AG04449 (cell line): ENCODE results near the gene MAN1A1.

Source experiments
- CTCF ChIA-PET: fragments of 350-600 bp; formaldehyde crosslinking; extraction: SDS; loops from one replicate; lab custom pipeline; 2021; ENCODE audit warnings: antibody characterized with exemption; lab: Yijun Ruan, JAX
- POLR2A ChIA-PET: fragments of 400-600, 350-600 bp; formaldehyde crosslinking; extraction: SDS; loops from one replicate; lab custom pipeline; 2020; ENCODE audit warnings: antibody characterized with exemption, inconsistent platforms; lab: Yijun Ruan, JAX
- DNase-seq: peaks from one replicate; pipeline ENCODE4 v3.0.0-alpha.2; 2010; ENCODE audit warnings: low read depth, low spot score
- H3K4me3 ChIP-seq: 2 replicates; pipeline ENCODE4 v1.5.1; 2011; ENCODE audit warnings: low read depth, mild to moderate bottlenecking, control low read depth, low read length
- CTCF ChIP-seq: IDR thresholded peaks from one replicate; pipeline ENCODE4 v1.5.1; 2011; ENCODE audit warnings: mild to moderate bottlenecking, moderate library complexity, low read length, control low read depth, inconsistent platforms; ENCODE audit not compliant: insufficient read depth; ENCODE audit errors: missing control alignments

MAN1A1 gene

DNA sequence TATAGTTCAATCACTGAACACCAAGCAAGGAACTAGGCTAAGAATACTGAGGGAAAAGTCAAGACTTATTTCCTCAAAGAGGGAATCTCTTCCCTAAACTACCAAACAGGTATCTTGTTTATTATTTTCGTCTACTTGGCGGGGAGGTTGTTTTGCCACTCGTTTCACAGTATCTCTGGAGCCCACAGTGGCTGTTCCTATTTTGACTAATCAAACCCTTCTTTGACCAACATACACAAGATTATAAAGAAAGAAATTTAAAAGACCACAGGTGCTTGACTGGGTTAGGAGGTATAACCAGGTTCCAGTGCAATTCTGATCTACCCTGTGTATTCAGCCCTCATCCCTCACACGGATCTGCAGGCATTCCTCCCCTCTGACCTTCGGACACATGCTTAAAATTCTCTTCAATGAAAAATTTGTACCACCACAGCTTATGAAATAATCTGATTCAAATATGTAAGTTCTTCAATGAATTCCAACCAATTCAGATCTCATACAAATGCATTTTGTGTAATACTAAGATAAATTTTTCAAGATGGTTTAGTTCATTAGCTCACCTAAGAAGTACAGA is 5.9 kb downstream of the MAN1A1 start:
- no peak overlapping the region for H3K4me3 ChIP-seq
- DNase-seq, result no peak
- POLR2A ChIA-PET, result no interaction called here
- TF ChIP-seq CTCF, result no peak
- CTCF ChIA-PET, result interaction anchor here (0.7 to 2.3 kb wide), 3 partner anchors 8 to 214 kb away, joined by 3 to 21 read pairs (median 4); no protein-coding TSS in a partner anchor

GRCh38 chr6:119343167-119343566 is 6.4 kb downstream of the MAN1A1 start:
- H3K4me3 ChIP-seq, result no peak overlapping the region
- POLR2A ChIA-PET, result no interaction called here
- DNase-seq, result no peak
- no peak for TF ChIP-seq CTCF
- CTCF ChIA-PET, result interaction anchor here (2.3 kb wide), 1 partner anchor 194 kb away, joined by 21 read pairs; no protein-coding TSS in a partner anchor

- DNase-seq, result no peak
- TF ChIP-seq CTCF, result no peak
- CTCF ChIA-PET, result interaction anchor here (1.0 to 2.3 kb wide), 2 partner anchors 8 to 193 kb away, joined by 3 to 21 read pairs; no protein-coding TSS in a partner anchor
- POLR2A ChIA-PET, result no interaction called here
- no peak overlapping the region for H3K4me3 ChIP-seq
Measured at GRCh38 chr6:119342430-119342829, 7.1 kb downstream of the MAN1A1 start.

- CTCF ChIA-PET, result interaction anchor here (0.8 to 0.9 kb wide), 2 partner anchors 193 to 211 kb away, joined by 3 to 4 read pairs; no protein-coding TSS in a partner anchor
- TF ChIP-seq CTCF, result no peak
- no peak for DNase-seq
- POLR2A ChIA-PET, result no interaction called here
- H3K4me3 ChIP-seq, result no peak overlapping the region
Measured at GRCh38 chr6:119340796-119341487, 8.6 kb downstream of the MAN1A1 start.

GRCh38 chr6:119339941-119340456 is 9.6 kb downstream of the MAN1A1 start:
- no peak for DNase-seq
- no peak for TF ChIP-seq CTCF
- ChIA-PET POLR2A (no interaction called here), CTCF (interaction anchor here (0.8 kb wide), 1 partner anchor 192 kb away, joined by 3 read pairs; no protein-coding TSS in a partner anchor)
- H3K4me3 ChIP-seq, result no peak overlapping the region

DNA sequence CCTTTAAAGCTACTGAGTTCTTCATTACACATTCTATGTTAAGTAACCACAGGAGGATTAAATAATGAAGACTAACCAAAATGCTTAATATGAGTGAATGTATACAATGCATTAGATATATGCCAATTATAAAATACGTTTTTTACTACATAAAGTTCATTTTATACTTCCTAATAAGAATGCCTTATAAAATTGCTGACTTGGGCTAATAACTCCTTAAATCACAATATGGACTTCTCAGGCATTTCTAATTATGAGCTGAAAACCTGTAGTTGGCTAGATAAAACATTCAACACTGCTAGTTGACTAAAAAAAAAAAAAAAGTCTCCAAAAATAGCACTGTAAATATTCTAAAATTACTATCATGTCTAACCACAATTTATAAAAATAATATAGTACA is 11.8 kb downstream of the MAN1A1 start:
- ChIA-PET POLR2A (no interaction called here), CTCF (interaction anchor here (1.1 to 1.4 kb wide), 2 partner anchors 189 to 281 kb away, joined by 3 to 7 read pairs; no protein-coding TSS in a partner anchor)
- TF ChIP-seq CTCF, result no peak
- no peak for DNase-seq
- no peak overlapping the region for H3K4me3 ChIP-seq
